OCI-LY7 (cell line): ENCODE results near the gene MAP2K7.

Experiments
- CTCF ChIP-seq: fragments of 200-600 bp; sonication (generic); conservative IDR thresholded peaks from 2 replicates; pipeline ENCODE4 v1.5.1; 2014; ENCODE audit warnings: mild to moderate bottlenecking, antibody characterized with exemption, low read length, moderate library complexity, mixed read lengths
- EZH2phosphoT487 ChIP-seq: fragments of 200-600 bp; sonication (generic); IDR thresholded peaks from 2 replicates; pipeline ENCODE4 v1.6.1; 2018; ENCODE audit warnings: low read depth, borderline replicate concordance, mild to moderate bottlenecking, mixed run types, antibody characterized with exemption, low read length, moderate library complexity, mixed read lengths

GRCh38 chr19:7868671-7869452 lies 34.8 kb upstream of the MAP2K7 start:
- TF ChIP-seq CTCF (peak; percentile 81), EZH2phosphoT487 (no peak)
